Thyroid gland (tissue), 4 donors: ENCODE results near the gene MFSD8.

ENCODE experiments used
- CTCF ChIP-seq, 6 experiments: fragments of 200-600 bp in 3 of 6; fragments of 450-650 bp in 3 of 6; sonication (generic) in 3 of 6; IDR thresholded peaks; one replicate each; pipeline ENCODE4 v1.5.1; 2016 to 2019; ENCODE audit warnings: antibody characterized with exemption in 6 of 6, mild to moderate bottlenecking in 2 of 6, inconsistent platforms in 1 of 6, moderate library complexity in 1 of 6
- POLR2A ChIP-seq, 2 donors: fragments of 450-650 bp; IDR thresholded peaks; one replicate each; pipeline ENCODE4 v1.6.1; 2017; ENCODE audit warnings: antibody characterized with exemption in 2 of 2, mild to moderate bottlenecking in 2 of 2, moderate library complexity in 1 of 2

GRCh38 chr4:127957105-127957504 is 7.9 kb downstream of the MFSD8 start:
- TF ChIP-seq CTCF (IDR thresholded peaks at IDR 0.05) (no peak), POLR2A (IDR thresholded peaks at IDR 0.05) (no peak)
